Hindlimb muscle (tissue), 1 donor: Measurements from ENCODE around the gene ILRUN. TPM values are rescaled to one million over a fixed set of nuclear protein-coding genes. Genes with fewer than 3 reads are reported as not detected.
"Not testable (repeated sequence)": the region's sequence is repeated elsewhere in the genome, so short reads cannot be mapped to it uniquely, and the experiment has no call there.

Experiments used
- DNase-seq: peaks from one replicate; pipeline ENCODE4 v3.0.0-alpha.2; 2013
- polyA plus RNA-seq: library from polyadenylated mRNA; unstranded; fragments of 120-200 nt; gene quantifications from one replicate; pipeline ENCODE4 v1.2.1, GENCODE V29; 2013; ENCODE audit not compliant: insufficient read length

Gene ILRUN
- polyA plus RNA-seq, 1 donor, result 90.5 TPM

GRCh38 chr6:34697544-34697836 lies 923 bp upstream of the ILRUN start:
- DNase-seq, result peak; percentile 11

GRCh38 chr6:34696189-34696738 lies 303 bp downstream of the ILRUN start:
- DNase-seq, result peak; percentile 42

GRCh38 chr6:34695729-34696188 lies 808 bp downstream of the ILRUN start:
- DNase-seq, result peak; percentile 23

- DNase-seq, result no peak
These were observed 4.3 kb downstream of the ILRUN start for GRCh38 chr6:34692280-34692679.

- DNase-seq, result no peak
These were observed 6.8 kb downstream of the ILRUN start for GRCh38 chr6:34689742-34690141.

GRCh38 chr6:34688956-34689355 lies 7.6 kb downstream of the ILRUN start:
- DNase-seq, result no peak

- no peak for DNase-seq
These were observed 11.6 kb downstream of the ILRUN start for GRCh38 chr6:34684919-34685318.

- no peak for DNase-seq
These were observed 12.2 kb downstream of the ILRUN start for GRCh38 chr6:34684364-34684763.

GRCh38 chr6:34680802-34681515 lies 15.6 kb downstream of the ILRUN start:
- no peak for DNase-seq

GRCh38 chr6:34680313-34680712 lies 16.3 kb downstream of the ILRUN start:
- DNase-seq, result not testable (repeated sequence)

- DNase-seq, result no peak
These were observed 16.9 kb downstream of the ILRUN start for GRCh38 chr6:34679552-34680253.

- DNase-seq, result no peak
These were observed 20.4 kb downstream of the ILRUN start for GRCh38 chr6:34676140-34676539.

GRCh38 chr6:34674930-34675329 lies 21.6 kb downstream of the ILRUN start:
- DNase-seq, result not testable (repeated sequence)

- DNase-seq, result no peak
These were observed 22.3 kb downstream of the ILRUN start for GRCh38 chr6:34674268-34674639.

- DNase-seq, result no peak
These were observed 23.5 kb downstream of the ILRUN start for GRCh38 chr6:34673064-34673463.

GRCh38 chr6:34672657-34673043 lies 23.9 kb downstream of the ILRUN start:
- no peak for DNase-seq

GRCh38 chr6:34671801-34672656 lies 24.5 kb downstream of the ILRUN start:
- DNase-seq, result no peak

- DNase-seq, result no peak
These were observed 25.2 kb downstream of the ILRUN start for GRCh38 chr6:34671367-34671766.

GRCh38 chr6:34668799-34669198 lies 27.8 kb downstream of the ILRUN start:
- not testable (repeated sequence) for DNase-seq

- DNase-seq, result no peak
These were observed 28.9 kb downstream of the ILRUN start for GRCh38 chr6:34667481-34668238.

- DNase-seq, result no peak
These were observed 31.5 kb downstream of the ILRUN start for GRCh38 chr6:34665019-34665418.

GRCh38 chr6:34664256-34664971 lies 32.2 kb downstream of the ILRUN start:
- DNase-seq, result no peak
